Skin of body (tissue), 2 donors: ENCODE results near the gene ZMAT3. TPM values are rescaled to one million over a fixed set of nuclear protein-coding genes. Genes with fewer than 3 reads are reported as not detected.
A peak's percentile ranks its signal among the peaks of the same experiment; 100 is the strongest.
"Not testable (repeated sequence)": the region's sequence is repeated elsewhere in the genome, so short reads cannot be mapped to it uniquely, and the experiment has no call there.

ENCODE experiments used
- DNase-seq: peaks from one replicate; lab custom pipeline; 2025; lab: John Stamatoyannopoulos, UW
- total RNA-seq: library from RNA; depleted of rRNA; stranded (reverse); fragments of >200 nt; gene quantifications from one replicate; pipeline ENCODE4 v1.2.3, GENCODE V29; 2014

ZMAT3 gene
- 4.7 TPM for total RNA-seq

- DNase-seq = peak; percentile 66
Measured at GRCh38 chr3:179071323-179072099, at the start of gene ZMAT3. ZMAT3 (minus strand) TSS chr3:179071809; CDS start chr3:179067752, 4,057 bp downstream.

DNA sequence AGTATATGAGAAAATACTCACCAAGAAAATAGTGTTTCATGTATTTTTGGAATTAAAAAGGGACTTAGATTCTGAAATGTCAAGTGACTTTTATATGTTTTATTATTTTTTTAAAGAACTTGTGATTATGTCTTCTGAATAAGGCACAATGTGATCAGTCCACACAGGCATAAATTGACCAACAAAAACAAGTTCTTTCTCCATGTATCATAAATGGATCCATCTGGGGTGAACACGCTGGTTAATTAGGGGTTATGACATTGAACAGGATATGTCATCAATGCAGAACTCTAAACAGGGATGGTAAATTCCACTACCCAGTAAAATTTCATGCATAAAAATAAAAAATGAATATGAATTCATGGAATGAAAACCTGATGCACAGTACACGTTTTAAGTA lies 45.2 kb upstream of the ZMAT3 start:
- no peak for DNase-seq

DNA sequence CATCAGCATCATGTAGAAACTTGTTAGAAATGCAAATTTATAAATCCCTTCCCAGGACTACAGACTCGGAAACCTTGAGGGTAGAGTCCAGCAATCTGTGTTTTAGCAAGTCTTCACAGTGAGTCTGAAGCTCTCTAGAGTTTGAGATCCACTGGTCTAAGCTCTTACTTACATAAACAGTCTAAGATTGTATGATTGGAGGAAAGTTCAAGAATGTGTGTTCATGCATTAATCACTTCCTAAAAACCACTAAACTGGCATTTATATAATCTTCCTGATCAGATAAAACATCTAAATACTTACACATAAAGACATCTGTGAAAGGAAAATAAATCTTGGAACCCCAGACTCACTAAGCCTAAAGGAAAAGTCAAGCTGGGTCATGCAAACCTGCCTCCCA lies 43.8 kb upstream of the ZMAT3 start:
- DNase-seq = not testable (repeated sequence)

- no peak for DNase-seq
Measured at GRCh38 chr3:179113903-179114302, 42.3 kb upstream of the ZMAT3 start.

- DNase-seq = no peak
Measured at GRCh38 chr3:179108086-179108485, 36.5 kb upstream of the ZMAT3 start.

DNA sequence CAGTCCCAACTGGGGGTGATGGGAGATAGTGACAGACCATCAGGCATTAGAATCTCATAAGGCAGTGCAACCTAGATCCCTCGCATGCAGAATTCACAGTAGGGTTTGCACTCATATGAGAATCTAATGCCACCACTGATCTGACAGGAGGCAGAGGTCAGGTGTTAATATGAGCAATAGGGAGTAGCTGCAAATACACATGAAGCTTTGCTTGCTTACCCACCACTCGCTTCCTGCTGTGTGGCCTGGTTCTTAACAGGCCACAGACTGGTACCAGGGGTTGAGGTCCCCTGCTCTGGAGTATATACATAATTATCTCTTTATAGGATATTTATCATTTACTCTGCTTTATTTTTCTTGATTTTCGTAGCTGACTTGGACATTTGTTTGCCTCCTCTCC lies 36.0 kb upstream of the ZMAT3 start:
- DNase-seq = no peak

DNA sequence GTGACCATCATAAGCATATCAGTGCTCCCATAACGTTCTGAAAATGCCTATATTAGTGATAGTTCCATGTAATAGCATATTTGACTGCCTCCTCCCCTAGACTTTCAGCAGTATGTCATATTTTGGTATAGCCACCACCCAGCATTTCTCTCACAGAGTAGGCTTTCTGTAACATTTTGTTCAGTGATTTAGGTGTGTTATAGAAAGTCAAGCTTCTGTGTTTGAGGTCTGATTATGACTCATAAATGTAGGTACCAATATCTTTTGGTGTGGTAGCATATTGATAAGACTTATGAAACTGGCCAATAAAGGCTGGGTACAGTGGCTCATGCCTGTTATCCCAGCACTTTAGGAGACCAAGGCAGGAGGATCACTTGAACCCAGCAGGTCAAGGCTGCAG lies 34.3 kb upstream of the ZMAT3 start:
- no peak for DNase-seq

GRCh38 chr3:179100652-179101051 lies 29.0 kb upstream of the ZMAT3 start:
- DNase-seq = no peak

GRCh38 chr3:179098388-179099077 lies 26.9 kb upstream of the ZMAT3 start:
- no peak for DNase-seq

DNA sequence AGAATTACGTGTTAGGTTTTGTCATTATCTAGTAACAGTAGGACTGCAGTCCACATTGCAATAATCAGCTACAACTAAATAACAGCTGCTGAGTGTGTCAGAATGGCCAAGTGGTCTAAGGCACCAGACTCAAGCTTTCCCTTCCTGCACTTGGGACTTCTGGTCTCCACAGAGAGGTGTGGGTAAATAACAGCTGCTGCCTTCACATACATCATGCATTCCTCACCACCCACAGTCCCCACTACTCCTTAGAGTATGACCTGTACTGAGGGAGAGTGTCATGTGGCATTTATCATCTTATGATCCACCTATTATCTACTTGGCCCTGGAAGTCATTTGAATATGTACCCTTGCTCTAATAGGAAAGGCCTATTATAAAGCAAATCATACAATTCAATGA lies 22.2 kb upstream of the ZMAT3 start:
- DNase-seq = no peak

- no peak for DNase-seq
Measured at GRCh38 chr3:179091113-179091512, 19.5 kb upstream of the ZMAT3 start.

- no peak for DNase-seq
Measured at GRCh38 chr3:179088306-179088705, 16.7 kb upstream of the ZMAT3 start.

DNA sequence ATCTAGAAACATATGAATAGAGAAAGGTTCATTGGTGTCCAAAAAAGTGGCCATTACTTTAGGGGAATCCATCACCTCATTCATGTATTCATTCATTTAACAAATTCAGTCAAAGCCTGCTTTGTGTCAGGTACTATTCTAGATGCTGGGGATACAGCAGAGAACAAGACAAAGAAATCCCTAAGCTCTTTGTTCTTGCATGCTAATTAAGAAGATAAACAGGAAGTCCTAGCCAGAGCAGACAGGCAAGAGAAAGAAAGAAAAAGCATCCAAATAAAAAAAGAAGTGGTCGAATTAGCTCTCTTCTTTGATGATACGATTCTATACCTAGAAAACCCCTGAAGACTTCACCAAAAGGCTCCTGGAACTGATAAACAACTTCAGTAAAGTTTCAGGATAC lies 12.4 kb upstream of the ZMAT3 start:
- no peak for DNase-seq

DNA sequence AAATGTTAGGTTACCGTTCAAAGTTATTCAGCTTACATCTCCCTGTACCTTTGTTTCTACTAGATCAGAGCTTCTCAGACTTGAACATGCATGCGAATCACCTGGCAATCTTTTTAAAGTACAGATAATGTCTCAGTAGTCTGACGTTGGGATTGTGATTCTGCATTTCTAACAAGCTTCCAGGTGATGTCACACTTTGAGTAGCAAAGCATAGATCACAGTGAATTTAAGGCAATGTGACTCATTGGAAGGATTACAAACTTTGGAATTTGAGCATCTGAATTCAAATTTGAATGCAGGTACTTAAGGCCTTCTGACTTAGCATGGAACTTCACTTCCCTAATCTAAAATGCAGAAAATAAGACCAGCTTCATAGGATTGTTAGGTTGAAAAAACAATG lies 10.8 kb upstream of the ZMAT3 start:
- DNase-seq = no peak

DNA sequence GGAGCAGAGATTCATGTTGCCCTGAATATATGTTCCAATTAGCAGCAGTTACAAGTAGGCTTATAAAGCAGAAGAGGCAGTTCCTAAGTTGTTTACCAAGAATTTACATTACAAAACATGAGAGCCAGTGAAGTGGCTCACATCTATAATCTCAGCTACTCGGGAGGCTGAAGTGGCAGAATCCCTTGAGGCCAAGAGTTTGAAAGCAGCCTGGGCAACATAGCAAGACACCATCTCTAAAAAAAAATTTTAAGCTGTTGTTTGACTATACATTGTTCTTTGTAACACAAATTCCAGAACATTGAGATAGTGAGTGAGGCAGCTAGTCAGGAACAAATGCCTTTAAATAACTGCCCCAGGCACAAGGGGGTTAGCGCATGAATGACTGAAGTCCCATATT lies 10.3 kb upstream of the ZMAT3 start:
- no peak for DNase-seq

DNA sequence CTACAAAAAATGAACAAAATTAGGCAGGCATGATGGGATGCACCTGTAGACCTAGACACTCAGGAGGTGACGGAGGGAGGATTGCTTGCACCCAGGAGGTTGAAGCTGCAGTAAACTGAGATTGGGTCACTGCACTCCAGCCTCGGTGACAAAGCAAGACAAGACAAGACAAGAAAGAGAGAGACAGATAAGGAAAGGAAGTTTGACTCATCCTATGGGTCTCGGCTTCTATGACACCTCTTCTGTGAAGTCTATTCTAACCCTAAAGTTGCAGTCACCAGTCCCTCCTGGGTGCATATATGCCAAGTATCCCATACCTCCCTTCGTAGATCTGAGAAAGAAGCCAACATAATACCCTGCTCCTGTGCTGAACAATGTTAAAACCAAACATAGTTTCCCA lies 7.9 kb upstream of the ZMAT3 start:
- DNase-seq = no peak

- DNase-seq = no peak
Measured at GRCh38 chr3:179076243-179077027, 4.8 kb upstream of the ZMAT3 start.

DNA sequence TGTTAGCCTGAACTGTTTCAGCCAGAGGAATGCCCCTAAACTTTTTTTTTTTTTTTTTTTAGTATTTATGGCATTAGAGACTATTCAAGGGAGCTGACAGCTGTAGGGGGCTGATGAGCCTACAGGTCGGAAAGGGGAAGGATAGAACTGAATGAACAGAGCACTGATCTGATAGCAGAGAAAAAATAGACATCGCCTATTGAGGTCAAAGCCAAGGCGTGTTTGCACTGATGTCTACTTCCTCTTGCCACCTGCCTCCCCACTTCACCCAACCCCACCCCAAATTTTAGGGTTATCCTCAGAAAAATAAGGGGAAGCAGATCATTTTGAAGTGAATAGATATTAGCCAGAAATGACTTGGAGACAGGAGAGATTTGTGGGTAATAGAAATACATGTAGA lies 3.0 kb upstream of the ZMAT3 start:
- no peak for DNase-seq

- DNase-seq = no peak
Measured at GRCh38 chr3:179073816-179074215, 2.2 kb upstream of the ZMAT3 start.

DNA sequence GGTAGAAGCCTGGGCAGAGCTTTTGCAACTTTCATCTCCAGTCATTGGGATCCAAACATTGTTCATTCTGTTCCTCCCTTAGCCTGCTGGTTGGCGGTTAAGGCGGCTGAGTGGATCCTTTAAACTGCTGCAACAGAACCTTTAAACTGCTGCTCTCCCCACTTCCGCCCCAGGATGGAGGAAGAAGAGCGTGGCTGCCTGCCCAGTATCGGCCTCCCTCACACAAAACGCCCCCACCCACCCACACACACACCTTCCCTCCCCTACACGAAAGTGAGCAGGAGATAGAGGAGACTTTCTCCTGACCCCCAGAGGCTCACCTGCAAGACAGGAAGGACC lies 460 bp upstream of the ZMAT3 start:
- DNase-seq = no peak

- no peak for DNase-seq
Measured at GRCh38 chr3:179071027-179071322, 634 bp downstream of the ZMAT3 start.

GRCh38 chr3:179069762-179070390 lies 1.7 kb downstream of the ZMAT3 start:
- no peak for DNase-seq
